Measurements from ENCODE around the gene IL22RA2. TPM values are rescaled to one million over a fixed set of nuclear protein-coding genes. Genes with fewer than 3 reads are reported as not detected.
"Not testable (repeated sequence)": the region's sequence is repeated elsewhere in the genome, so short reads cannot be mapped to it uniquely, and the experiment has no call there.

The IL22RA2 gene
- total RNA-seq, 1 experiment from 2014 or later: not detected

DNA sequence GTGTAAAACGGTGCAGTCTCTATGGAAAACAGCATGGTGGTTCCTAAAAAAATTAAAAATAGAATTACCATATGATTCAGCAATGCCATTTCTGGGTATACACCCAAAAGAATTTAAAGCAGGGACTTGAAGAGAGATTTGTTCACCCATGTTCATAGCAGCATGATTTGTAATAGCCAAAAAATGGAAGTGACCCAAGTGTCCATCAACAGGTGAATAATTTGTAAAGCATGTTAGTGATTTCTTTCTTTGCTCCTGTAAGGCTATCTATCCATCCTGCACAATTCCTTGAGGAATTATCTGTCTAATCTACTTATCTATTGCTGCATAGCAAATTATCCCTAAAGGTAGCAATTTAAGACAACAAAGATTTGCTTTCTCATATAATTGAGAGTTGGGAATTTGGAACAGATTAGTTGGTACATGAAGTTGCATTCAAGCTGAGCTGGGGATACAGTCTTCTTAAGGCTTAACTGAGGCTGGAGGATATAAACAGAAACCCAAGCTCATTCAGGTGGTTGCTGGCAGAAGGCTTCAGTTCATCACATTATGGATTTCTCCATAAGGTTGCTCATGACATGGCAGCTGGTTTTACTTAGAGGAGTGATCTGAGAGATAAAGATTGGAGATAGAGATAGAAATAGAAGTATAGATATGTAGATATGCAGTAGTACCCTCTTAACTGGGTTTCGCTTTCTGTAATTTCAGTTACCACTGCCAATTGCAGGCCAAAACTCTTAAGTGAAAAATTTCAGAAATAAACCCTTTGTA, 62.0 kb downstream of the IL22RA2 start:
- DNase-seq (ENCODE audit: low read depth): no peak
- in situ Hi-C loops (cut with HindIII; ENCODE audit: low pct_unique_long_range_greater_than_20kb, low sequenced_read_pairs): no loop called here

DNA sequence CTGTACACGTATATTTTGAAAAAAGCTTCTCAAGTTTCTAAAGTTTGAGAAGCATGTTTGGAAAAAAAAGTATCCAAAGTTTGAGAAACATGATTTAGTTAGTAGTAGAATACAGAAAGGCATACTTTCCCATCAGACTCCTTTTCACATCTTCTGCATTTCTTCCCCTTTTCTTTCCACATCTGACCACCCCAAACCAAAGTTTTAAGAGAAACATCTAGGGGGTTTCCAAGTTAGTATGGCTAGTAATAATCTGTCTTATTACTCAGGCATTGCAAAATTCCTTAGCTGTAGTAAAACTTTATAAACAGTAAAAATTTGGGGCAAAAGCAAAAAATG, 65.7 kb downstream of the IL22RA2 start:
- in situ Hi-C loops (cut with HindIII; ENCODE audit: low pct_unique_long_range_greater_than_20kb, low sequenced_read_pairs): no loop called here
- no peak for DNase-seq (ENCODE audit: low read depth)

DNA sequence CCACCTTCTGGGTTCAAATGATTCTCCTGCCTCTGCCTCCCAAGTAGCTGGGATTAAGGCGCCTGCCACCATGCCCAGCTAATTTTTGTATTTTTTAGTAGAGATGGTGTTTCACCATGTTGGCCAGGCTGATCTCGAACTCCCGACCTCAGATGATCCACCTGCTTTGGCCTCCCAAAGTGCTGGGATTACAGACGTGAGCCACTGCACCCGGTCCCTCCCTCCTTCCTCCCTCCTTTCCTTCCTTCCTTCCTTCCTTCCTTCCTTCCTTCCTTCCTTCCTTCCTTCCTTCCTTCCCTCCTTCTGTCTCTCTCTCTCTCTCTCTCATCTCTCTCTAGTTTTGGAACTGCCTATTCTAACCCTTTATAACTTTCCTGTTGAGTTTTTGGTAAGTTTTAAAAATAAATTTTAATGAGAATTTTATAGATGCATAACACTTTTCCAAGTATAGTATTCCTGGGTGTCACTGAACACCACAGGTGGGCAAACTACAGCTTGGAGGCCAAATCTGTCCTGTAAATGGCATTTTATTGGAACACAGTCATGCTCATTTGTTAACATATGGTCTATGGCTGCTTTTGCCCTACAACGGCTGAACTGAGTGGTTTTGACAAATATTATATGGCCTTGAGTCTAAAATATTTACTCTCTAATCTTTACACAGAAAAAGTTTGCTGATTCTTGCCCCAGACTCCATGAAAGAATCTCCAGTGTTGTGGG, 66.2 kb downstream of the IL22RA2 start:
- DNase-seq (ENCODE audit: low read depth); in situ Hi-C loops (cut with HindIII; ENCODE audit: low pct_unique_long_range_greater_than_20kb, low sequenced_read_pairs): not testable (repeated sequence)

DNA sequence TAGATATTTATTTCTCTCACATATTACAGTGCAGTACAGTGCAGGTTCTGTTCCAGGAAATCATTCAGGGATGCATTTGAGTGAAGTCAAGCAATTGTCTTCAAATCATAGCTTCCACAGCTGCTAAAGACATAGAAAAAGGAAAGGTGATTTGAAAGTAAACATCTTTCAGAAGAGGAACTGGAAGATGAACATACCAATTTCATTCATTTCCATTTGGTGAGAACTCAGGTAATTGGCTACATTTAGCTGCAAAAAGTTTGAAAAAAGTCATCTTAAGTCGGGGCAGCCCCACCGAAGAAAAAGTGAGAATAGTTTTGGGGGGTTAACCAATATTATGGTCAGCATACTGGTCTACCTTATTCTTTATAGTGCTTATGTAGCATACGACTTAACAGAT, 67.3 kb downstream of the IL22RA2 start:
- DNase-seq (ENCODE audit: low read depth): no peak
- in situ Hi-C loops (cut with HindIII; ENCODE audit: low pct_unique_long_range_greater_than_20kb, low sequenced_read_pairs): no loop called here

DNA sequence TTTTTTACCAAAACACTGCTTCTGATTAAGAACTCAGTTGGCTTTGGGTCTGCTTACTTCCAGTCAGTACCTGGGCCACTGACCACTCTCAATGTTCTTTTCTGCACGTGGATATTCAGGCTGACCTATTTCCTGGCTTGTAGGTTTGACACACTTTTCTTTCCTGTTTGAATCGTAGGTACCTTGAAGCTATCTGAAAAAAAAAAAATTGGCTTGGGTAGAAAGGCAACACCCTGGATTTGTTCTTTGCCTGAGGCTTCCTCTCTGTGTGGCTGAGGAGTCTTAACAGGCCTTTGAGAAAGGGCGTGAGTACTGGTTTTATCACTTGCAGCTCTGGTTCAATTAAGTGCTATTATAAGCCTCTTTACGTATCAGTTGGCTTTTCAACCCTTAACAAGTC, 68.1 kb downstream of the IL22RA2 start:
- in situ Hi-C loops (cut with HindIII; ENCODE audit: low pct_unique_long_range_greater_than_20kb, low sequenced_read_pairs): no loop called here
- no peak for DNase-seq (ENCODE audit: low read depth)

DNA sequence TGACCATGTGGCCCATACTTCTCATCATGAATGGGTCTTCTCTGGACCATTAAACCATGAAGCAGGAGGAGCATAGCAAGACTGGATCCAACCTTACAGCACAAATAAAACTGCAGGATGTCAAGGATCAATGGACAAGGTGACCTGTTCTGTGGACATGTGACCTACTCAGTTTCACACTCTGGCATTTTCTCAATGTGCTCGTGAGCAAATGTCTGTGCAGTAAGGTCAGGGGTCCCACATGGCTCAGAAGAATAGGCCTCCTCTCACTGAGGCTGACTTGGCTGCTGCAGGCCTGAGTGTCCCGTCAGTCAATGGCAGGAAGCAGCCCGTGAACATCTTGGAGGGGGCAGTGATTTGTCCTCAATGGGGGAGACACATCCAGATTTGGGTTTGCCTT, 68.5 kb downstream of the IL22RA2 start:
- in situ Hi-C loops (cut with HindIII; ENCODE audit: low pct_unique_long_range_greater_than_20kb, low sequenced_read_pairs): no loop called here
- DNase-seq (ENCODE audit: low read depth): no peak

DNA sequence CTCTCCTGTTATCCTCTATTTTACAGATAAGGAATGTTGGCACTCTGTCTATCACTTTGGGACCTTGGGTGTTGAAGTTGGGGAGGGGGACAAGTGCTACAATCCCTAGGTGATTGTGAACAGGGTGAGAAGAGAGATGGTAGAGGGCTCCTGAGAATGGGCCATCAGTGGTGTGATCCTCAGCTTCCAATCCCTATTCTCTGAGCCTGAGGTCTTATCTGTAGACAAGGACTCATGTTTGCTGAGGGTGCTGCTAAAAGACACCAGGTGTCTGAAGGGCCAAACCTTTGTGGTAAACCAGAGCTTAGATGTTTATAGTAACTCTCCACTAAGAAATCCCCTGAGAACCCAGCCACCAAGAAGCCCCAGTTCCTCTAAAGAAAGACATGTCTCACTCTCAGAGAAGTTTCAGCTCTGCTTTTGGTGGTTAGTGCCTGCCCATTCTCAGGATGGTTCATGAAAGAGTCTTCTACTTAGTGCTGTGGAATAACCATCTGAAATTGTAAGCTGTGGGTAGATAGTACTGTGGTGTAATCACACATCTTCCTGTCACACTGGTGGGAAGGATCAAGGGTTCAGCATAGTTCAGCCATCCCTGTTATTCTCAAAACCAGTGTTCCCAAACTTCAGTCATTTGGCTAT, 70.5 kb downstream of the IL22RA2 start:
- in situ Hi-C loops (cut with HindIII; ENCODE audit: low pct_unique_long_range_greater_than_20kb, low sequenced_read_pairs): no loop called here
- no peak for DNase-seq (ENCODE audit: low read depth)

DNA sequence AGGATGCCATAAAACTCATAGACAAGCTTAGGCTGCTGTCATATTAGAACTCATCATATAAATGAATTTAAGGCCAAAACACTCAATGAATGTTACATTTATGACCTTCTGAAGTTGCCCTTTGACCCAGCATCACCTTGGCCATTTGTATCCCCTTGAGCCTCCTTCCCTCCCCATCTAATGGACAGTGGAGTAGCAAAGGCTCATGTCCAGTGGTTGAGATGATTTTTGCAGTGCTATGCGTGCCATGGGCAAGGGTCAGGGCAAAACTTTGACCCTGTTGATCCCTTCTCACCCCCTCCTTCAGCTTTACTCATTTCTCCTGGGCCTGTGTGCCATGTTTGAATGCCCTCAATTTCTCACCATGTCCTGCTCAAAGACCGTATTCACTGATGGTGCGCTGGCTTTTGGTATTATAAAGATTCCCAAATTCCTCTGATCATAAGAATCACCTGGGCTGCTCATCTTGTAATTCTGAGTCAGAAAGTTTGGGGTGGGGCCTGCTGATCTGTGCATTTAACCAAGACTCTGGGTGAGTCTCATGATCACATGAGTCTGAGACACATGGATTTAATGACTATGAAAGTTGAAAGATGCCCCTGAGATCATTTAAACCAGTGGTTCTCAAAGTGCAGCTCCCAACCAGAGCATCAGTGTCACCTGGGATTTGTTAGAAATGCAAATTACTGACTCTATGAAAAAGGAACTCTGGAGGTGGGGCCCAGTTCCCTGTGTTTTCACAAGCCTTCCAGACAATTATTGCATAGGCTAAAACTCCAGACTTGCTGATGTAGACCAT, 71.2 kb downstream of the IL22RA2 start:
- in situ Hi-C loops (cut with HindIII; ENCODE audit: low pct_unique_long_range_greater_than_20kb, low sequenced_read_pairs): no loop called here
- DNase-seq (ENCODE audit: low read depth): peak; percentile 12

DNA sequence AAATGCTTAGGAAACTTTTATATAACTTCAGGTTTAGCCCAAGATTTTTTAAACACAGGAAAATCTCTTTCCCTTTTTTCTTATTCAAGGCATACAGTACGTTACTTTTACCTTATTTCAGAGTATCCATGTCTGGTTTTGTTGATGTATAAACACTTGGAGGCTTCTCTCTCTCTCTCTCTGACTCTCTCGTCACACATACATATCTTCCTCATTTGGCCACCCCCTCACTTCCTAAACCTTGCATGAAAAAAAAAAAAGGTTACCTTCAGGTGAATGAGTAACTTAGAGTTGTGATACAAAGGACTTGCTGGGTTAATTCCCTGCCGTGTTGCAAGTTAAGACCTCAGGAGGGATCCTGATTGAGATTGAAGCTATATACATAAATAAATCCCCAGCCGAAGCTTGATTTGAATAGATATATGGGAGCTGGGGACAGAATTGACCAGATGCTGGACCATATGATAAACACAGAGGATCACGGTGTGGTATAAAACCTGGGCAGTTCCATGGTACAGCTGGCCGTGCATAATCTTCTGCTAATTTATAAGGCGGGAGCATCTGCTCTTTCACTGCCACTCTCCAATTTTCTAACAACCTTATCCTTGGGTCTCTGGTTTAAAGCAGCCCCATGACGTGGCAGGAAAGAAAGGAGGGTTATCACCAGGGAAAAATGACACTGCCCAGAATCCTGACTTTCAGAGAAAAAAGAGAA, 73.6 kb downstream of the IL22RA2 start:
- in situ Hi-C loops (cut with HindIII; ENCODE audit: low pct_unique_long_range_greater_than_20kb, low sequenced_read_pairs): no loop called here
- DNase-seq (ENCODE audit: low read depth): no peak

DNA sequence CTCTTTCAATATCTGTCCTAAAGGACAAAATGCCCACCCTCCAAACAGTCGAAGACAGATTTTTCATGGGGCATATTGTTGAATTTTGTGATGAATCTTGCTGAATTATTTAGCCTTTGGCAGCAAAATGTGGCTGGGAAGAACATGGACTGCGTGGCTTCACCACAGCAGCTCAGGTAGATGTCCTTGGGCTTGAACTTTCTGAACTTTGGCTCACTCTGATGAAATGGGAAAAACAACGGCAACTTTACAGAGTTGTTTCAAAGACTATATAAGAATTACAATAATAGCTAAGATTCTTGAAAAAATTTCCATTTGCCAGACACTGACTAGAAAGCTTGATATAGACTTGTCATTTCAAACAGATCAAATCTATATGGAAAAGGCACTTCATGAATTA, 75.9 kb downstream of the IL22RA2 start:
- DNase-seq (ENCODE audit: low read depth): no peak
- in situ Hi-C loops (cut with HindIII; ENCODE audit: low pct_unique_long_range_greater_than_20kb, low sequenced_read_pairs): no loop called here

DNA sequence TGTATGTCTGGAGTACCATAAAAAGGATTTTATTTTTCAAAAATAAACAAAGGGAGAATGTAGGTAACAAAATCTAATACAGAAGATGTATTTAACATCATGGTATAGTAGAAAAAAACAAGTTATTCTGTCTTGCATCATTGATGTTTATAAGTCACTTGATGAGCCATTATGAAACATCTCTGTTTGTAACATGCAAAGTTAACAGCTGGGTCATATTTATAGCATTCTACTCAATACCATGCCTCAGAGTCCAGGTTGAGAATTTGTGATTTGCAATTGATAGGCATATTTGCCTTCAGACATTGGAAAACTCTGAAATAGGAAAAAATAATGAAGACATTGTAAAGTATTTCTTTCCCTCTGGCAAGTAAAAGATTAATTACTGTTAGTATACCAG, 76.4 kb downstream of the IL22RA2 start:
- in situ Hi-C loops (cut with HindIII; ENCODE audit: low pct_unique_long_range_greater_than_20kb, low sequenced_read_pairs): no loop called here
- DNase-seq (ENCODE audit: low read depth): no peak

DNA sequence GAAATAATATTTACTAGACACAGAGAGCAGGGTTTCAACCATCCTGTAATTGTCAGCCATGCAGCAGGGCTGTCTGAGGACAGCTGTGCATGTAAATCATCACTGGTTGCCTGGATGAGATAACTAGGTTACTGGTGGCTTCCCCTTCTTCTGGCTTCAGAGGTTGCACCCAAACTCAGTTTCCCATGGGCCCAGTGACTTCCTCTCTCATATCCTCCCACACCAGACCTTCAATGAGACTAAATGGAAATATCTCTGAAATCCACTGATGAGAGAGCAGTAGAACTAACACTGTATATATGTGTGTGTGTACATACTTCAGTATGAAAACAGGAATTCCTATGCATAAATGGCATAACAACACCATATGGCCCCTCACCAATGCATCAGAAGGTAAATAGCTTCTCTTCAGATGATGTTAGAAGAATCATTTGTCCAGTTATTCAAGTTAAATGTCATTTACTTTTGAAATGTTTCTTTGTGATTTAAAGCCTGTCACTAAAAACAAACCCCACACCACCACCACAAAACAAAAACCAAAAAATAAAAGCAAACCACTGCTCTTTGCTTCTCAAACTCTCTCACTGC, 77.7 kb downstream of the IL22RA2 start:
- no peak for DNase-seq (ENCODE audit: low read depth)
- in situ Hi-C loops (cut with HindIII; ENCODE audit: low pct_unique_long_range_greater_than_20kb, low sequenced_read_pairs): no loop called here

DNA sequence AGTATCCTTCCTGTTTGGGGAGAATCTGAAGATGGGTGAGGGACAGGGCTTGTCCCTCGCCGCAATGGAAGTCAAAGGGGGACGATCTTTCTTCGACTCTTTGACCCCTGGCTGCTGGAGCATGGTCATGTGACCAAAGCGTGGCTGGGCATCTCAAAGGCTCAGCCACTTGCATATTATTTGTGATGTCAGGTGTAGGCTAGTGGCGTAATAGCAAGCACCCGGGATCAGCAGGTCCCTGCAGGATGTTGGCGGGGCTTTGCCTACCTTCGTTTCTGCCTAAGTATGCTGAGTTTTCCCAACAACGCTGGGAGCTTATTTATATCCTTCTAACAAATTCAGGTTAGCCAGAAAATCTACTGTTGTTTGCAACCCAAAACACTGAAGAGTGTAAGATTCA, 78.4 kb downstream of the IL22RA2 start:
- no peak for DNase-seq (ENCODE audit: low read depth)
- in situ Hi-C loops (cut with HindIII; ENCODE audit: low pct_unique_long_range_greater_than_20kb, low sequenced_read_pairs): no loop called here

DNA sequence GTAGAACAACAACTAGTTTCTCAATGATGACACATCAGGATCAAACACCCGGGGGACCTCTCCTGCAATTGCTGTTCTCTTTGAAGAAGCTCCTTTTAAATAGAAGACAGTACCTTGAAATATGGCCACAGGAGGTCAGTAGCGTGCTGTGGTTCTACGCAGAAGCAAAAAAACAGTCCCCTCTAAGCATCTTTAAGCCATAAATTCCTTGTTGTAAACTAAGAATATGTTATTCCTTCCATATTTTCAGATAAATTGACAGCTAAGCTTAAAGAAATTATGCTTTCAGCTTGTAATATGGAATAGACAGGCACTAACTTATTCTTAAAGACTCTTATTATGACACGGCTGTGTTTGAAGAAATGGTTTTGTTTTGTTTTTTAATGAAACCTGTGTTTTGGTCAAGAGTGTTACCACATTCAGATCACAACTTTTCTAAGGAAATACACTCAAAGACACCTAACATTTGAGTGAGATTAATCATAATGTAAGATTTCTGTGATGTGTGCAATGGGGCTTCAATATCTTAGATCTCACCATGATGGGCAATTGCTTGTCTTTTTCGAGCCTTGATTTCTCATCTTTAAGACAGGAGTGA, 78.9 kb downstream of the IL22RA2 start:
- DNase-seq (ENCODE audit: low read depth): peak; percentile 68
- in situ Hi-C loops (cut with HindIII; ENCODE audit: low pct_unique_long_range_greater_than_20kb, low sequenced_read_pairs): no loop called here

Measured in Caki2 (cell line).